Activated gamma-delta T cell treated with anti-CD3 and anti-CD28 coated beads, Interleukin-2, amount 50 U/mL, for 16 hours (primary cell): Measurements from ENCODE around the gene SCARB1.

ENCODE experiments used
- DNase-seq: peaks from one replicate; pipeline ENCODE4 v3.0.0-alpha.2; 2020; ENCODE audit warnings: low read depth

Gene SCARB1

DNA sequence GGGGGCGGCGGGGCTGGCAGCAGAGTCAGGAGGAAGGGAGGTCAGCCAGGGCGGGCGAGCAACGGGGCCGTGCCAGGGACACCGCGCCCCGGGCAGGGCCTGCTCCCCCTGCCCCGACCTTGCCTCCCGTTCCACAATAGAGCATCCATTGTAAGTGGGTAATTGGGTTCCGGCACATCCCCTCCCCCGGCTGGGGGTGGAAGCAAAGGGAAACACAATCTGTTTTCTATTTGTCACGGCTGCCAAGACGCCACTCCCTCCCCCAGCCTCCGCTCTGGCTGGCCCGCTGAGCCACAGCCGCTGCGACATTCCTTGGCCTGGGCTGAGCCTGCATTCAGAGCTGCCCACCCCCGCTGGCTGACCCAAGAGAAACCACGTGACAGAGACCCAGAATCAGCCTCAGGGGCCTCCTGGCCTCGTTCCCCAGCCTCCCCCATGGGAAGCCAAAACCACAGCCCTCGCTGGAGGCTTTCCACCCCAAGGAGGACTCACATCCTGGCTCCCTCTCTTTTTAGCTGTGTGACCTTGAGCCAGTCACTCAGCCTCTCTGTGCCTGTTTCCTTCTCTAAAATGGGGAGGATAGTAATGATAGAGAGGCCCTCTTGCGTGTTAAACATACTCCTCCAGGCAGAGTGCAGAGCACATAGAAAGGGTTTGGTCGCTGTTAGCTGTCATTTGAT lies 117.6 kb downstream of the SCARB1 start:
- no peak for DNase-seq

GRCh38 chr12:124745465-124745890 lies 118.2 kb downstream of the SCARB1 start:
- no peak for DNase-seq

- no peak for DNase-seq
Measured at GRCh38 chr12:124744659-124745464, 118.8 kb downstream of the SCARB1 start.

- no peak for DNase-seq
Measured at GRCh38 chr12:124744273-124744640, 119.4 kb downstream of the SCARB1 start.

- DNase-seq, result no peak
Measured at GRCh38 chr12:124743479-124744272, 120.0 kb downstream of the SCARB1 start.

DNA sequence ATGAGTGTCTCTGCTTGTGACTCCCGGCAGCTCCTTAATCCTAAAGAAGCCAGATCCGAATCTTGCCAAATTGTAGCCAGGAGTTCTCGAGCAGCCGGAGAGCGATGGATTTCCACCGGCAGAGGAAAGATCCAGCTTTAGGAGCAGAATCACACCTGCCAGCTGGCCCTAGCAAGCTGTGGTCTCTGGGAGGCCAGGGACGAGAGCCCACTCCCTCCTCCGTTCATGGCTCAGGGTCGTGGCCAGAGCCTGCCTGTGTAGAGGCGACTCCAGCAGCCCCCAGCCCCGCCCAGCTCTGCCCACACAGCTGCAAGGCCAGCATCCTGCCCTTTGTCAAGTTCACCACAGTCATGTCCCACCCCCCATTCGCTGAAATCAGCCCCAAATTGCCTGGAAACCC lies 121.0 kb downstream of the SCARB1 start:
- no peak for DNase-seq

DNA sequence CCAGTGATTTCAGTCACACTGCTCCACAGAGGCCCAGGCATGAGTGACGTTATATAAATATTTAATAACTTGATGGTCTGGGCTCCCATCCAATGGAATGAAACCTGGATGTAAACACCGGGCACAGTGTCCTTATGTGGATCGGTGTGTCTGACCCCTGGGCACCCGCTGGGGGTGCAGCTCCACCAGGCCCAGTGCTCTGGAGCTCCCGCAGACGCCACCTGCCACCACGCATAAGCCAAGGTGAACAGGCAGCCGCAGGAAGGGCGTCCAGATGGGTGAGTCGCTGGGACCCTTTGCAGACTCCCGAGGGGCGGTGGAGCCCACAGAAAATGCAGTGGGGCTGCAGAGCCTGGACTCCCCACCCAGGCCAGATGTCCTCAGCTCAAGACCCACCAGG lies 121.6 kb downstream of the SCARB1 start:
- DNase-seq, result no peak

DNA sequence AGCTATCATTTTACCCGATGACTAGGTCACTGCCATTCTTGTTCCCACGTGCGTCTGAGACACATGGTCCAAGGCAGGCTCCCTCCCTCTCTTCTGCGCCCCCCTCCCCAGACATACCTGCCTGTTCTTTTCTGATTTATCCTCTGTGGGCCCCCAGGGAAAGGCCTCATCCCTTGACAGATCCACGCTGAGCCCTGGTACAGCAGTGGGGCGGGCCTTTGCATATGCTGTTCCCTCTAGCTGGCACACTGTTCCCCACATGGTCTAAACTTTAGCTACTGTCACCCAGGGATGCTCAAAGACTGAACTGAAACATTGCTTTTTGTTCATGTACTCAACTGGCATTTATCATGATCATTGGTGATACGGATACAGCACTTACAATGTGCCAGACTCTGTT lies 122.5 kb downstream of the SCARB1 start:
- no peak for DNase-seq

- DNase-seq, result no peak
Measured at GRCh38 chr12:124740691-124741137, 123.0 kb downstream of the SCARB1 start.

- DNase-seq, result no peak
Measured at GRCh38 chr12:124739953-124740561, 123.6 kb downstream of the SCARB1 start.

GRCh38 chr12:124738636-124739467 lies 124.8 kb downstream of the SCARB1 start:
- DNase-seq, result no peak

- DNase-seq, result no peak
Measured at GRCh38 chr12:124737772-124738635, 125.7 kb downstream of the SCARB1 start.

- no peak for DNase-seq
Measured at GRCh38 chr12:124737040-124737419, 126.6 kb downstream of the SCARB1 start.

GRCh38 chr12:124736115-124737039 lies 127.3 kb downstream of the SCARB1 start:
- no peak for DNase-seq

- no peak for DNase-seq
Measured at GRCh38 chr12:124734224-124734788, 129.4 kb downstream of the SCARB1 start.

DNA sequence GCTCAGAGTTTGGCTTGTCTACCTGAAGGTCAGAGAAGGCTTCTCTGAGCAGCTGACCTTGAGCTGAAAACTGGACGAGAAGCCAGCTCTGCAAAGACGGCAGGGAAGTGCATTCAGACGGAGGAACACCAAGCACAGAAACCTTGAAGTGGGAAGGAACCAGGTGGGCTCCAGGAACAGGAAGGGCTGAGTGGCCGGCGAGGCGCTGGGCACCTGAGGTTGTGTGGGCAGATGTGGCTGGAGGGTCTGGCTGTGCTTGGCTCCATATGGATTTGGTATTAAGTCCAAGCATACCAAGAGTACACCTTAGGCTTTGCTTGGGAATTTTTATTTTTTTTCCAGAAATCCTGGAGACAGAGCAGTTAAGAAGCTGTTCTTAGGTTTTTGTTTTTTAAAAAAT lies 130.6 kb downstream of the SCARB1 start:
- DNase-seq, result no peak

GRCh38 chr12:124732275-124733075 lies 131.2 kb downstream of the SCARB1 start:
- DNase-seq, result no peak

- no peak for DNase-seq
Measured at GRCh38 chr12:124731869-124732268, 131.8 kb downstream of the SCARB1 start.
